GM12874 (cell line): ENCODE results near the gene HS6ST1.

ENCODE experiments used
- TF ChIP-seq, protein P1 (sequence below): IDR thresholded peaks from 2 replicates; pipeline ENCODE4 v1.5.1; 2011; ENCODE audit warnings: low read depth, mild to moderate bottlenecking, control low read depth, low read length, moderate library complexity; ENCODE audit not compliant: insufficient read depth

The HS6ST1 gene

DNA sequence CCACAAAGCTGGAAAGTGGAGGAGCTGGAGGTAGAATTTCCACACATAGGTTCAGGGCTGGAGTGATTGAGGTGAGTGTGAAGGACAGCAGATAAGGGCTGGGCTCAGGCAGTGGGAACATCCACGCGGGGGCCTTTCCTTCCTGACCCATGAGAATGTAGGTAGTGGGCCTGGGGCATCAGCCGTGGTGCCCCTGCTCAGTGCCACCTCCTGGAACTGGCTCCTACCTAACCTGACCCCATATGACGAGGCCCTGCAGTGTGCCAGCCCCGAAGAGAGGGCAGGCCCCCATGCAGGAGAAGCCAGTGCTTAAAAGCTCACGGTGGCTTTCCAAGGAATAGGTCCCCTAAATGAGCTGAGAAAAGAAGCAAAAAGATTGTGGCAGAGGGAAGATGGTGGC is 66.2 kb downstream of the HS6ST1 start:
- TF ChIP-seq, protein P1, sequence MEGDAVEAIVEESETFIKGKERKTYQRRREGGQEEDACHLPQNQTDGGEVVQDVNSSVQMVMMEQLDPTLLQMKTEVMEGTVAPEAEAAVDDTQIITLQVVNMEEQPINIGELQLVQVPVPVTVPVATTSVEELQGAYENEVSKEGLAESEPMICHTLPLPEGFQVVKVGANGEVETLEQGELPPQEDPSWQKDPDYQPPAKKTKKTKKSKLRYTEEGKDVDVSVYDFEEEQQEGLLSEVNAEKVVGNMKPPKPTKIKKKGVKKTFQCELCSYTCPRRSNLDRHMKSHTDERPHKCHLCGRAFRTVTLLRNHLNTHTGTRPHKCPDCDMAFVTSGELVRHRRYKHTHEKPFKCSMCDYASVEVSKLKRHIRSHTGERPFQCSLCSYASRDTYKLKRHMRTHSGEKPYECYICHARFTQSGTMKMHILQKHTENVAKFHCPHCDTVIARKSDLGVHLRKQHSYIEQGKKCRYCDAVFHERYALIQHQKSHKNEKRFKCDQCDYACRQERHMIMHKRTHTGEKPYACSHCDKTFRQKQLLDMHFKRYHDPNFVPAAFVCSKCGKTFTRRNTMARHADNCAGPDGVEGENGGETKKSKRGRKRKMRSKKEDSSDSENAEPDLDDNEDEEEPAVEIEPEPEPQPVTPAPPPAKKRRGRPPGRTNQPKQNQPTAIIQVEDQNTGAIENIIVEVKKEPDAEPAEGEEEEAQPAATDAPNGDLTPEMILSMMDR = no peak

DNA sequence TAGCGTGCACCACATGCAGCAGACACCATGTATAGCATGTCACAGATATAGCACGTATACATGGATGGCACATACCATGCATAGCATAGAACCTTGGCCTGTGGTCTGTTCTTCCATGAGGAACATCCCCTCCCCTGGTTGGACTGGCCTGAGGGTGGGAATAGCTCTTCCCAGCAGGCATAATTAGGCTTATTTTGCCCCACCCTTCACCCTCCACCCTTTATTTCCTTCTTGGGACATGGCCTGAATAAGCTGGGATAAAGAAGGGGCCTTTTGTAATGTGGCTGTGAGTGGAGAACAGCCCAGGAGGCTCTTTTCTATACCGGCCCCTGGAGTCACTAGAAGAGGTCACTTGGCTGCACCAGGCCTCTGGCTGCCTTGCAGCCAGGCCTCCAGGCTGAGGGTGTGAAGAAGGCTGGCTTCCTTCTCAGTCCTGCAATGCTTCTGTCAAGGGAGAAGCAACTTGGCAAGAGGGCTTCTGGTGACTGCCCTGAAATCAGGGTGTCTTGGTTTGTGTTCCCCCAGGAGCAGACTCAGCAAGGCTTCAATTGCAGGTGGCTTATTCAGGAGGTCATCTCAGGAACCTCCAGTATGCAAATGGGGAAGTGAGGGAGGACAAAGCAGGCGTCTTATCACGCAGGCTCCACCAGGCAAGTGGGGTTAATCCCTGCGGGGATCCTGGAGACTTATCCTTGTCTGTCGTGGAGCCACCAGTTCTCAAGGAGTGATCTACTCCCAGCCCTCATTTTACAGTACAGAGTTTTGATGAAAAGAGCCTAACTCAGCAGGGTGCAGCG is 68.2 kb downstream of the HS6ST1 start:
- TF ChIP-seq, protein P1 = no peak

DNA sequence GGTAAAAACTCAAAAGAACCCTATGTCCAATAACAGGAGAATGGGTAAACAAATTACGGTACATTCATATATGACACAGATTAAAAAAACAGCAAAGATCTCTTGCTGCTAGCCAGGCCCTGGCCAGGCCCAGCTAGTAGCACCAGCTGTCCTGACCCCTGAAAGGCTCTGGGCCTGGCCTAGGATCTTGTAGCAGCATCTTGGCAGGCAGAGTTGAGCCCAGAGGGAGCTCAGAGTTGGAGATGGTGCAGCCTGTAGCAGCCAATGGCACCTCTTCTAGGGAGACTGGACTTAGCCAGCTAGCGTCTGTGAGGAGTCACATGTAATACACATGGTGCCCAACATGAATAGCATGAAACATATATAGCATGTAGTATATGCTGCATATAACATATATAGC is 69.1 kb downstream of the HS6ST1 start:
- TF ChIP-seq, protein P1 = no peak

DNA sequence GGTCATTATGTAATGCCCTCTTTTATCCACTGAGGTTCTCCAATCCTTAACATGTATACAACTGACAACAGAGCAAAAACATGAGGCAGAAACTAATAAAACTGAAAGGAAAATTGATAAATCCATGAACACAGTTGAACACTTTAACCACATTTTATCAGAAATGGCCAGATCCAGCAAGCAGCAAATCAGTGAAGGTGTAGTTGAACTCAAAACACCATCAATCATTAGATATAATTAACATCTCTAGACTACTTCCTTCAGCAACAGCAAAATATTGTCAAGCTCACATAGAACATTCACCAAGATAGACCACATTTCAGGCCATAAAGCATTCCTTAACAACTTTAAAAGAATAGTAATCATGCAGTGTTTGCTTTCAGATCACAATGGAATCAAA is 72.9 kb downstream of the HS6ST1 start:
- TF ChIP-seq, protein P1 = no peak

DNA sequence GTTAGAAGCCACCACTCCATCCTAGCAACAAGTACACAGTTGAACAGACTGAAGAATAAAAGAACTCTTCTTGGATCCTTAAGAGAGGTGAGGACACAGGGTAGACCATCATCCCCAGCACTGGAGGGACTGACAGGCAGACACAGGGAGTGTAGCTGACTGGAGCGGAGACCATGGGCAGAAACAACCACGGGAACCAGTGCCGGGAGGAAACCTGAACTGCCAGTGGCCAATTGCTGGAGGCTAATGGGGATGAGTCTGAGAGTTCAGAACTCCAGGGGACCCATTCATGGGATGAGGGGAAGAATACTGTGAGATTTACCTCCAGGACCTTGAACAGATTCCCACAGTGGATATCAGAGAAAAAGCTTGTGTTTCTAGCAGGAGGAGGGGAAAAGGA is 76.8 kb downstream of the HS6ST1 start:
- TF ChIP-seq, protein P1 = no peak

DNA sequence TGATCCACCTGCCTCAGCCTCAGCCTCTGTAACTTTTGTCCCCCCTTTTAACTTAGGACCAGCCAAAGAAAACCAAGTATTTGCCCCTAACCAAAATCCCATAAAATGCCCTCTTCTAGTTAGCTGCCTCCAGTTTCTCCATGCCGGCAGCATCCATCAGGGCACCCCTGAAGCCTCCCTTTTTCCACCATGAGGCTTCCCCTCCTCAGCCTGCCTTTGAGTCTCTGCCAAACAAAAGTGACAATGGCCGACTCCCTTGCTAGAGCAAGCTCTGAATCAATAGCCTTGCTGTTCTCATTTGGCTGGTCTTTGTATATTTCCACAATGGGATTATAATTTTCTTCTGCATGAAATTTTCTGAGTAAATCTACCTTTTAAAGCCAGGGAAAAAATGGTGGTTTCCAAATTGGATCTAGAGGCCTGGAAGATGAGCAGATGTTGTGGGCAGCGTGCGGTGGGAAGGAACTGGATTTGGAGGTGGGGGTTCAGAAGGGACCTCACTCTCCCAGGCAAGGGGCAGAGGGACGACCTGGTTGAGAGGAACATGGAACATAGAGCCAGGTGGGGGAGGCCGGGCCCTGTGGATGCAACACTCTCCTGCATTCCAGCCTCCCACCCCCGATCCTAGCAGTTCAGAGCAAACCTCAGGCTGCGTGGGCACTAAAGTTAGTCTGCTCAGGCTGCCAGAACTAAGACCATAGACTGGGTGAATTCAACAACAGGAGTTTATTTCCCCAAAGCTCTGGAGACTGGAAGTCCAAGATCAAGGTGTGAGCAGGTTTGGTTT is 80.6 kb downstream of the HS6ST1 start:
- TF ChIP-seq, protein P1 = no peak

DNA sequence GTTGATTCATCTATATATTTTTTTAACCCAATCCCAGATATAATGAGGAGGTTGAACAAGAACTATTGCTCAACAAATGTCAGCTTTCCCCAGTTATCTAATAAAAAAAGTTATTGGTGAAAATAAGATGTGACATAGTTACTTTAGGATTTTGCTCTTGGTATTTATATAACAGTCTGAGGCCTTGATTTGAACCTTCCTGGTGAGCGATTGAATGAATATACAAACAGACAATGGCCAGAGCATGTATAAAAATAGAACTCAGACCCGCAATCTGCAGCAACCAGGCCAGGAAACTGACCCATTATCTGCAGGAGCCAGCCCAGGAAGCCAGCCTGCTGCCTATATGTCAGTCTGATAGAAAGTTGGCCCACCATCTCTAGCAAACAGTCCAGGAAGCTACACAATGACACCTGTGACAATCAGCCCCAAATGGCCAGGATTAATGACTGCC is 81.6 kb downstream of the HS6ST1 start:
- TF ChIP-seq, protein P1 = no peak
